Hepatocyte (in vitro differentiated cells): ENCODE measurements around the gene DENND4A. TPM values are rescaled to one million over a fixed set of nuclear protein-coding genes. Genes with fewer than 3 reads are reported as not detected.

Experiments
- DNase-seq: peaks from one replicate; pipeline ENCODE4 v3.0.0-alpha.2; 2016; ENCODE audit warnings: low spot score
- H2AFZ ChIP-seq: fragments of 200-600 bp; sonication (generic); 2 replicates; pipeline ENCODE4 v1.6.0; 2016; ENCODE audit warnings: antibody characterized with exemption, mild to moderate bottlenecking
- H3K27ac ChIP-seq: fragments of 200-600 bp; sonication (generic); 2 replicates; pipeline ENCODE4 v1.5.1; 2016; ENCODE audit warnings: mild to moderate bottlenecking
- H3K27me3 ChIP-seq: fragments of 200-600 bp; sonication (generic); 2 replicates; pipeline ENCODE4 v1.6.1; 2016
- H3K36me3 ChIP-seq: fragments of 200-600 bp; sonication (generic); replicated peaks from 2 replicates; pipeline ENCODE4 v1.5.1; 2016; ENCODE audit warnings: low read depth; ENCODE audit not compliant: insufficient read depth
- H3K4me1 ChIP-seq: fragments of 200-600 bp; sonication (generic); 2 replicates; pipeline ENCODE4 v1.5.1; 2016; ENCODE audit warnings: mild to moderate bottlenecking, moderate library complexity; ENCODE audit not compliant: insufficient read depth
- H3K4me2 ChIP-seq: fragments of 200-600 bp; sonication (generic); 2 replicates; pipeline ENCODE4 v1.6.0; 2016
- H3K4me3 ChIP-seq: fragments of 200-600 bp; sonication (generic); 2 replicates; pipeline ENCODE4 v1.5.1; 2016; ENCODE audit warnings: mild to moderate bottlenecking
- H3K79me2 ChIP-seq: fragments of 200-600 bp; sonication (generic); 2 replicates; pipeline ENCODE4 v1.6.0; 2017; ENCODE audit warnings: mild to moderate bottlenecking
- H3K9me2 ChIP-seq: fragments of 200-600 bp; sonication (generic); replicated peaks from 2 replicates; pipeline ENCODE4 v1.6.0; 2017; ENCODE audit warnings: mild to moderate bottlenecking; ENCODE audit not compliant: insufficient read depth
- H3K9me3 ChIP-seq: fragments of 200-600 bp; sonication (generic); 2 replicates; pipeline ENCODE4 v1.5.1; 2016; ENCODE audit warnings: low read depth, mild to moderate bottlenecking
- H4K20me1 ChIP-seq: fragments of 200-600 bp; sonication (generic); 2 replicates; pipeline ENCODE4 v1.6.0; 2016; ENCODE audit warnings: mild to moderate bottlenecking; ENCODE audit not compliant: insufficient read depth, poor library complexity, severe bottlenecking
- CTCF ChIP-seq: fragments of 200-600 bp; sonication (generic); IDR thresholded peaks from 2 replicates; pipeline ENCODE4 v1.5.1; 2016; ENCODE audit warnings: antibody characterized with exemption, mild to moderate bottlenecking; ENCODE audit not compliant: poor library complexity
- EZH2 ChIP-seq: fragments of 200-600 bp; sonication (generic); IDR thresholded peaks from 2 replicates; pipeline ENCODE4 v1.6.1; 2016; ENCODE audit warnings: antibody characterized with exemption, mild to moderate bottlenecking, borderline replicate concordance
- EZH2phosphoT487 ChIP-seq: fragments of 200-600 bp; sonication (generic); IDR thresholded peaks from one replicate; pipeline ENCODE4 v1.6.1; 2018; ENCODE audit warnings: antibody characterized with exemption, mild to moderate bottlenecking, low read depth, moderate library complexity; ENCODE audit not compliant: unreplicated experiment, severe bottlenecking
- WGBS: methylation state at CpG from one replicate; pipeline ENCODE4 v1.1.6; 2016; ENCODE audit warnings: low lambda C conversion rate; ENCODE audit errors: missing lambda C conversion rate; 5-methylcytosine and 5-hydroxymethylcytosine counted together
- polyA plus RNA-seq: library from polyadenylated mRNA; unstranded; fragments of >200 nt; fragmentation: Nextera tagmentation; extraction: Ambion mirVana; gene quantifications from 2 replicates; pipeline ENCODE4 v1.2.1, GENCODE V29; 2016
- total RNA-seq: library from RNA; depleted of rRNA; stranded (reverse); fragments of >200 nt; gene quantifications from 2 replicates; pipeline ENCODE4 v1.2.3, GENCODE V29; 2014

DENND4A gene
- total and polyA plus RNA-seq, 2 experiments from 2014 or later: 3.2 to 20.7 TPM

- Histone ChIP-seq H2AFZ (no peak overlapping the region), H3K9me2 (no peaks in the 10 kb centered on the region), H3K36me3 (no peaks in the 10 kb centered on the region), H3K79me2 (no peaks in the 10 kb centered on the region), H3K9me3 (no peaks in the 10 kb centered on the region), H3K27me3 (no peaks in the 10 kb centered on the region), H3K4me3 (no peak overlapping the region), H3K4me2 (no peak overlapping the region), H3K27ac (no peak overlapping the region), H4K20me1 (no peaks in the 10 kb centered on the region), H3K4me1 (no peaks in the 10 kb centered on the region)
- no peak for DNase-seq
- WGBS: 92% methylated on average over 2 of the region's 2 CpGs
- TF ChIP-seq EZH2: no peak
Observed at GRCh38 chr15:65730549-65731172, 61.4 kb downstream of the DENND4A start.

GRCh38 chr15:65724464-65725215 lies 67.5 kb downstream of the DENND4A start:
- Histone ChIP-seq H3K9me3 (no peaks in the 10 kb centered on the region), H3K4me1 (peaks cover 6% of the 10 kb centered on the region), H2AFZ (no peak overlapping the region), H3K4me2 (peak overlapping the region; percentile 24), H3K79me2 (no peaks in the 10 kb centered on the region), H3K9me2 (no peaks in the 10 kb centered on the region), H3K27ac (peak overlapping the region; percentile 74), H3K36me3 (no peaks in the 10 kb centered on the region), H3K27me3 (no peaks in the 10 kb centered on the region), H3K4me3 (no peak overlapping the region), H4K20me1 (no peaks in the 10 kb centered on the region)
- no peak for TF ChIP-seq CTCF
- TF ChIP-seq EZH2phosphoT487: no peak
- no peak for TF ChIP-seq EZH2
- WGBS: 91% methylated on average over 3 of the region's 3 CpGs
- DNase-seq: peak; percentile 11

GRCh38 chr15:65723876-65724275 lies 68.2 kb downstream of the DENND4A start:
- Histone ChIP-seq H3K4me1 (peaks cover 6% of the 10 kb centered on the region), H3K4me2 (peak overlapping the region; percentile 24), H3K27me3 (no peaks in the 10 kb centered on the region), H3K36me3 (no peaks in the 10 kb centered on the region), H3K9me3 (no peaks in the 10 kb centered on the region), H2AFZ (no peak overlapping the region), H4K20me1 (no peaks in the 10 kb centered on the region), H3K9me2 (no peaks in the 10 kb centered on the region), H3K79me2 (no peaks in the 10 kb centered on the region), H3K4me3 (no peak overlapping the region), H3K27ac (peak overlapping the region; percentile 74)
- no peak for TF ChIP-seq CTCF
- no peak for TF ChIP-seq EZH2
- TF ChIP-seq EZH2phosphoT487: no peak
- 83% methylated on average over 5 of the region's 5 CpGs for WGBS
- peak; percentile 5 for DNase-seq

GRCh38 chr15:65722191-65722590 lies 69.9 kb downstream of the DENND4A start:
- H3K4me3 ChIP-seq: no peak overlapping the region
- H3K4me2 ChIP-seq: no peak overlapping the region
- peaks cover 6% of the 10 kb centered on the region for H3K4me1 ChIP-seq
- no peak for TF ChIP-seq CTCF
- TF ChIP-seq EZH2phosphoT487: no peak
- TF ChIP-seq EZH2: no peak
- no peaks in the 10 kb centered on the region for H4K20me1 ChIP-seq
- H3K36me3 ChIP-seq: no peaks in the 10 kb centered on the region
- DNase-seq: no peak
- no peaks in the 10 kb centered on the region for H3K79me2 ChIP-seq
- H3K9me2 ChIP-seq: no peaks in the 10 kb centered on the region
- H2AFZ ChIP-seq: no peak overlapping the region
- no peak overlapping the region for H3K27ac ChIP-seq
- no peaks in the 10 kb centered on the region for H3K27me3 ChIP-seq
- 93% methylated on average over 5 of the region's 5 CpGs for WGBS
- H3K9me3 ChIP-seq: no peaks in the 10 kb centered on the region
